K562 (cell line): Measurements from ENCODE around the gene SMARCA4. TPM values are rescaled to one million over a fixed set of nuclear protein-coding genes. Genes with fewer than 3 reads are reported as not detected.
A peak's percentile ranks its signal among the peaks of the same experiment; 100 is the strongest.

Experiments
- CEBPG ChIP-seq, 3 experiments: fragments of 200-800 bp in 1 of 3; sonication (Bioruptor generic) in 1 of 3; sonication (generic) in 1 of 3; formaldehyde crosslinking in 1 of 3; IDR thresholded peaks in 2 of 3; conservative IDR thresholded peaks in 1 of 3; 2 replicates each; pipeline versions ENCODE4 v1.6.1 to v1.8.0; 2016 to 2022; ENCODE audit warnings: missing compliant biosample characterization in 2 of 3, missing genetic modification characterization in 2 of 3, mild to moderate bottlenecking in 1 of 3, missing genetic modification reagents in 1 of 3
- CHD1 ChIP-seq: fragments of 200-600 bp; sonication (generic); IDR thresholded peaks from one replicate; pipeline ENCODE4 v1.6.1; 2012; ENCODE audit warnings: mild to moderate bottlenecking, moderate library complexity, low read length, inconsistent platforms
- KDM5B ChIP-seq: fragments of 200-600 bp; sonication (generic); IDR thresholded peaks from 2 replicates; pipeline ENCODE4 v1.6.1; 2012; ENCODE audit warnings: low read depth, mild to moderate bottlenecking, moderate library complexity, low read length, control low read depth, inconsistent platforms; ENCODE audit not compliant: insufficient replicate concordance
- MAZ ChIP-seq, 2 experiments: fragments of 450-650 bp in 1 of 2; sonication (generic) in 1 of 2; formaldehyde crosslinking; IDR thresholded peaks in 1 of 2; conservative IDR thresholded peaks in 1 of 2; 2 replicates each; pipeline versions ENCODE4 v1.4.0 to v1.5.0; 2020; ENCODE audit warnings: mild to moderate bottlenecking in 1 of 2, missing genetic modification reagents in 1 of 2
- SIN3A ChIP-seq, 2 experiments: fragments of 150-350 bp in 1 of 2; IDR thresholded peaks; 2 replicates each; pipeline ENCODE4 v1.6.1; 2011 to 2016; ENCODE audit warnings: borderline replicate concordance in 2 of 2, low read depth in 2 of 2, low read length in 2 of 2, mild to moderate bottlenecking in 2 of 2, moderate library complexity in 2 of 2; ENCODE audit not compliant: control insufficient read depth in 1 of 2
- SMAD1 ChIP-seq: fragments of 150-350 bp; IDR thresholded peaks from 2 replicates; pipeline ENCODE4 v1.6.1; 2014; ENCODE audit warnings: low read length, low read depth; ENCODE audit not compliant: partially characterized antibody
- TEAD1 ChIP-seq, 2 experiments: fragments of 450-650 bp in 1 of 2; sonication (generic) in 1 of 2; formaldehyde crosslinking; IDR thresholded peaks; 2 replicates each; pipeline versions ENCODE4 v1.4.0 to v1.8.0; 2020 to 2022; ENCODE audit warnings: mild to moderate bottlenecking in 2 of 2, missing genetic modification reagents in 1 of 2
- TSC22D4 ChIP-seq: fragments of 450-650 bp; IDR thresholded peaks from 2 replicates; pipeline ENCODE4 v1.6.1; 2016; ENCODE audit warnings: missing genetic modification characterization, missing biosample characterization, control low read depth
- ZFP30 ChIP-seq: fragments of 250-450 bp; sonication (Bioruptor Pico); IDR thresholded peaks from 2 replicates; pipeline ENCODE4 v1.8.0; 2022; ENCODE audit warnings: moderate library complexity, mild to moderate bottlenecking, inconsistent platforms, borderline replicate concordance
- ZFX ChIP-seq: sonication (generic); formaldehyde crosslinking; IDR thresholded peaks from 2 replicates; pipeline ENCODE4 v1.8.0; 2022; ENCODE audit warnings: mild to moderate bottlenecking, missing genetic modification reagents, moderate library complexity
- ZNF395 ChIP-seq: fragments of 200-800 bp; sonication (Bioruptor generic); IDR thresholded peaks from 2 replicates; pipeline ENCODE4 v1.6.1; 2017; ENCODE audit warnings: missing genetic modification characterization, missing compliant biosample characterization
- ZNF431 ChIP-seq: sonication (generic); formaldehyde crosslinking; IDR thresholded peaks from 2 replicates; pipeline ENCODE4 v1.8.0; 2022; ENCODE audit warnings: mild to moderate bottlenecking, missing genetic modification reagents
- polyA plus RNA-seq, 8 experiments: library from polyadenylated mRNA; depleted of rRNA in 4 of 8; stranded (reverse) in 5 of 8; unstranded in 3 of 8; fragments of >200 nt; fragmentation: Nextera tagmentation in 2 of 8; fragmentation: Illumina TruSeq in 1 of 8; extraction: Ambion mirVana in 2 of 8; extraction: Trizol in 1 of 8; gene quantifications; 2 replicates each; pipeline versions ENCODE4 v1.2.1 to v1.2.3, GENCODE V29; 2011 to 2014; ENCODE audit warnings: inconsistent platforms in 1 of 8, missing spikeins in 1 of 8
- total RNA-seq, 7 experiments: library from RNA; depleted of rRNA in 6 of 7; stranded (reverse); fragments of >200 nt in 6 of 7; fragmentation: Illumina TruSeq in 2 of 7; extraction: Trizol in 2 of 7; gene quantifications; 2 replicates each; pipeline versions ENCODE4 v1.2.1 to v1.2.3, GENCODE V29; 2011 to 2021; ENCODE audit warnings: low replicate concordance in 1 of 7
- TF ChIP-seq, protein P1 (sequence below): fragments of 450-650 bp; formaldehyde crosslinking; IDR thresholded peaks from 2 replicates; pipeline ENCODE4 v1.4.0; 2020; ENCODE audit warnings: mild to moderate bottlenecking, moderate library complexity
- TF ChIP-seq, protein P2 (sequence below): fragments of 450-650 bp; IDR thresholded peaks from 2 replicates; pipeline ENCODE4 v1.6.1; 2018; ENCODE audit not compliant: partially characterized antibody
- TF ChIP-seq, protein P3 (sequence below): fragments of 450-650 bp; conservative IDR thresholded peaks from 2 replicates; pipeline ENCODE4 v1.6.1; 2016; ENCODE audit warnings: missing genetic modification characterization, low read depth, mild to moderate bottlenecking, control low read depth, missing compliant biosample characterization

The SMARCA4 gene
- total and polyA plus RNA-seq, 9 of the 15 experiments (the other 6 are each of a cell fraction or from before 2014, with no cell fraction given), result 19.3 to 207 (median 52.1) TPM

DNA sequence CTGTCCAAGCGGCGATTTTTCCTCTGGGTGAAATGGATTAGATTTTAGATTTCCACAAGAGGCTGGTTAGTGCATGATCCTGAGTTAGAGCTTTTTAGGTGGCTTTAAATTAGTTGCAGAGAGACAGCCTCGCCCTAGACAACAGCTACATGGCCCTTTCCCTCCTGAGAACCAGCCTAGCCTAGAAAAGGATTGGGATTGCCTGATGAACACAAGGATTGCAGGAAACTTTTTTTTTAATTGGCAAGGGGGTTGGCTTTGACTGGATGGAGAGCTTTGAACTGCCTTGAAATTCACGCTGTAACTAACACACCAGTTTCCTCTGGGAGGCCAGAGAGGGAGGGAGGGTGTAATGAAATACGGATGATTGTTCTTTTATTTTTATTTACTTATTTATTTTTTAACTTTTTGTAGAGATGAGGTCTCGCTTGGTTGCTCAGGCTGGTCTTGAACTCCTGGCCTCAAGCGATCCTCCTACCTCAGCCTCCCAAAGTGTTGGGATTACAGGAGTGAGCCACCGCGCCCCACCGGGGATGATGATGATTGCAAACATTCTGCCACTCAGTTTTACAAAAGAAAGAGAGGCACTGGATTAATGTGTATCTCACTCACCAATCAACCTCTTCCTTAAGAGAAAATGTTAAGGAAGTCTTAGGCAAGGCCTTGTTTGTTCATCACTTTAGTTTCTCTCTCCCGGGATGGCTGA is 130.3 kb downstream of the SMARCA4 start (continued):
- TF ChIP-seq CHD1 (peak; percentile 76), CEBPG (CRISPR knock-in tag; IDR thresholded peaks at IDR 0.05) (0 out of 2 replicates have a peak, but pooled peaks have one; percentile 12), CEBPG (tag; conservative IDR thresholded peaks at IDR 0.05 in 1 of 2, IDR thresholded peaks at IDR 0.05 in 1 of 2) (no peak), ZNF431 (CRISPR knock-in tag) (peak; percentile 74; the same call in 1 of the 2 replicates), KDM5B (peak; percentile 36), SMAD1 (peak; percentile 47), MAZ (CRISPR knock-in tag; conservative IDR thresholded peaks at IDR 0.05 in 1 of 2, IDR thresholded peaks at IDR 0.05 in 1 of 2) (peak in 1 of 2 experiments; percentile 2; a peak in 1 of 4 replicates), ZFX (CRISPR knock-in tag) (peak; percentile 30; the same call in 1 of the 2 replicates), ZFP30 (no peak), ZNF395 (0 out of 2 replicates have a peak, but pooled peaks have one; percentile 17), TEAD1 (CRISPR knock-in tag; IDR thresholded peaks at IDR 0.05) (no peak), TSC22D4 (tag) (no peak), SIN3A (IDR thresholded peaks at IDR 0.05; ENCODE audit: borderline replicate concordance in 2 of 2, control insufficient read depth in 1 of 2, low read depth in 2 of 2, low read length in 2 of 2) (0 out of 4 replicates have a peak, but pooled peaks of 1 of the 2 experiments have one; percentile 18)
- TF ChIP-seq, protein P1, sequence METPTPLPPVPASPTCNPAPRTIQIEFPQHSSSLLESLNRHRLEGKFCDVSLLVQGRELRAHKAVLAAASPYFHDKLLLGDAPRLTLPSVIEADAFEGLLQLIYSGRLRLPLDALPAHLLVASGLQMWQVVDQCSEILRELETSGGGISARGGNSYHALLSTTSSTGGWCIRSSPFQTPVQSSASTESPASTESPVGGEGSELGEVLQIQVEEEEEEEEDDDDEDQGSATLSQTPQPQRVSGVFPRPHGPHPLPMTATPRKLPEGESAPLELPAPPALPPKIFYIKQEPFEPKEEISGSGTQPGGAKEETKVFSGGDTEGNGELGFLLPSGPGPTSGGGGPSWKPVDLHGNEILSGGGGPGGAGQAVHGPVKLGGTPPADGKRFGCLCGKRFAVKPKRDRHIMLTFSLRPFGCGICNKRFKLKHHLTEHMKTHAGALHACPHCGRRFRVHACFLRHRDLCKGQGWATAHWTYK (CRISPR knock-in tag), result no peak
- TF ChIP-seq, protein P2, sequence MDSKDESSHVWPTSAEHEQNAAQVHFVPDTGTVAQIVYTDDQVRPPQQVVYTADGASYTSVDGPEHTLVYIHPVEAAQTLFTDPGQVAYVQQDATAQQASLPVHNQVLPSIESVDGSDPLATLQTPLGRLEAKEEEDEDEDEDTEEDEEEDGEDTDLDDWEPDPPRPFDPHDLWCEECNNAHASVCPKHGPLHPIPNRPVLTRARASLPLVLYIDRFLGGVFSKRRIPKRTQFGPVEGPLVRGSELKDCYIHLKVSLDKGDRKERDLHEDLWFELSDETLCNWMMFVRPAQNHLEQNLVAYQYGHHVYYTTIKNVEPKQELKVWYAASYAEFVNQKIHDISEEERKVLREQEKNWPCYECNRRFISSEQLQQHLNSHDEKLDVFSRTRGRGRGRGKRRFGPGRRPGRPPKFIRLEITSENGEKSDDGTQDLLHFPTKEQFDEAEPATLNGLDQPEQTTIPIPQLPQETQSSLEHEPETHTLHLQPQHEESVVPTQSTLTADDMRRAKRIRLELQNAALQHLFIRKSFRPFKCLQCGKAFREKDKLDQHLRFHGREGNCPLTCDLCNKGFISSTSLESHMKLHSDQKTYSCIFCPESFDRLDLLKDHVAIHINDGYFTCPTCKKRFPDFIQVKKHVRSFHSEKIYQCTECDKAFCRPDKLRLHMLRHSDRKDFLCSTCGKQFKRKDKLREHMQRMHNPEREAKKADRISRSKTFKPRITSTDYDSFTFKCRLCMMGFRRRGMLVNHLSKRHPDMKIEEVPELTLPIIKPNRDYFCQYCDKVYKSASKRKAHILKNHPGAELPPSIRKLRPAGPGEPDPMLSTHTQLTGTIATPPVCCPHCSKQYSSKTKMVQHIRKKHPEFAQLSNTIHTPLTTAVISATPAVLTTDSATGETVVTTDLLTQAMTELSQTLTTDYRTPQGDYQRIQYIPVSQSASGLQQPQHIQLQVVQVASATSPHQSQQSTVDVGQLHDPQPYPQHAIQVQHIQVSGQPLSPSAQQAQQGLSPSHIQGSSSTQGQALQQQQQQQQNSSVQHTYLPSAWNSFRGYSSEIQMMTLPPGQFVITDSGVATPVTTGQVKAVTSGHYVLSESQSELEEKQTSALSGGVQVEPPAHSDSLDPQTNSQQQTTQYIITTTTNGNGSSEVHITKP, result no peak
- TF ChIP-seq, protein P3, sequence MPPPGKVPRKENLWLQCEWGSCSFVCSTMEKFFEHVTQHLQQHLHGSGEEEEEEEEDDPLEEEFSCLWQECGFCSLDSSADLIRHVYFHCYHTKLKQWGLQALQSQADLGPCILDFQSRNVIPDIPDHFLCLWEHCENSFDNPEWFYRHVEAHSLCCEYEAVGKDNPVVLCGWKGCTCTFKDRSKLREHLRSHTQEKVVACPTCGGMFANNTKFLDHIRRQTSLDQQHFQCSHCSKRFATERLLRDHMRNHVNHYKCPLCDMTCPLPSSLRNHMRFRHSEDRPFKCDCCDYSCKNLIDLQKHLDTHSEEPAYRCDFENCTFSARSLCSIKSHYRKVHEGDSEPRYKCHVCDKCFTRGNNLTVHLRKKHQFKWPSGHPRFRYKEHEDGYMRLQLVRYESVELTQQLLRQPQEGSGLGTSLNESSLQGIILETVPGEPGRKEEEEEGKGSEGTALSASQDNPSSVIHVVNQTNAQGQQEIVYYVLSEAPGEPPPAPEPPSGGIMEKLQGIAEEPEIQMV (tag), result no peak
